ENCODE results near the gene JDP2. TPM values are rescaled to one million over a fixed set of nuclear protein-coding genes. Genes with fewer than 3 reads are reported as not detected.
A peak's percentile ranks its signal among the peaks of the same experiment; 100 is the strongest.

Gene JDP2
- total and polyA plus RNA-seq, 2 experiments from 2014 or later, result 12.5 to 22.0 TPM

DNA sequence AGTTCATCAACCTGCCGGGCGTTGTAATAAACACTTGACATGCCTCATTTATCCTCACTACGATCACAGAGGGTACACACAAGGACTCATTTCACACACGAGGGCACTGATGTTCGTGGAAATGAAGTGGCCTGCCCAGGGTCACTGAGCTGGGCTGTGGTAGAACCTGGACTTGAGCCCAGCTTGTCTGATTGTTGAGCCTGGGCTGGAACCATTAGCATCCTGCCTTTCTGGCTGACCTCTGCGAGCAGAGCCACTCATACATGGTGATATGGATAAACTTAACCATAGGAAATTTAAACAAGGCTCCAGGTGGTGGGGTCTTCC lies 16.6 kb upstream of the JDP2 start:
- Histone ChIP-seq H3K4me1 (ENCODE audit: low read depth) (peaks cover 15% of the 10 kb centered on the region), H3K27ac (peak overlapping the region; percentile 51), H3K36me3 (no peaks in the 10 kb centered on the region), H3K27me3 (no peaks in the 10 kb centered on the region), H3K4me3 (no peak overlapping the region), H3K9me3 (ENCODE audit: low read depth) (no peaks in the 10 kb centered on the region)
- TF ChIP-seq, protein P1, sequence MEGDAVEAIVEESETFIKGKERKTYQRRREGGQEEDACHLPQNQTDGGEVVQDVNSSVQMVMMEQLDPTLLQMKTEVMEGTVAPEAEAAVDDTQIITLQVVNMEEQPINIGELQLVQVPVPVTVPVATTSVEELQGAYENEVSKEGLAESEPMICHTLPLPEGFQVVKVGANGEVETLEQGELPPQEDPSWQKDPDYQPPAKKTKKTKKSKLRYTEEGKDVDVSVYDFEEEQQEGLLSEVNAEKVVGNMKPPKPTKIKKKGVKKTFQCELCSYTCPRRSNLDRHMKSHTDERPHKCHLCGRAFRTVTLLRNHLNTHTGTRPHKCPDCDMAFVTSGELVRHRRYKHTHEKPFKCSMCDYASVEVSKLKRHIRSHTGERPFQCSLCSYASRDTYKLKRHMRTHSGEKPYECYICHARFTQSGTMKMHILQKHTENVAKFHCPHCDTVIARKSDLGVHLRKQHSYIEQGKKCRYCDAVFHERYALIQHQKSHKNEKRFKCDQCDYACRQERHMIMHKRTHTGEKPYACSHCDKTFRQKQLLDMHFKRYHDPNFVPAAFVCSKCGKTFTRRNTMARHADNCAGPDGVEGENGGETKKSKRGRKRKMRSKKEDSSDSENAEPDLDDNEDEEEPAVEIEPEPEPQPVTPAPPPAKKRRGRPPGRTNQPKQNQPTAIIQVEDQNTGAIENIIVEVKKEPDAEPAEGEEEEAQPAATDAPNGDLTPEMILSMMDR (IDR thresholded peaks at IDR 0.05; ENCODE audit: low read depth, low read length), result no peak
- no peak for DNase-seq (ENCODE audit: low read depth in 1 of 2, low spot score in 1 of 2)

DNA sequence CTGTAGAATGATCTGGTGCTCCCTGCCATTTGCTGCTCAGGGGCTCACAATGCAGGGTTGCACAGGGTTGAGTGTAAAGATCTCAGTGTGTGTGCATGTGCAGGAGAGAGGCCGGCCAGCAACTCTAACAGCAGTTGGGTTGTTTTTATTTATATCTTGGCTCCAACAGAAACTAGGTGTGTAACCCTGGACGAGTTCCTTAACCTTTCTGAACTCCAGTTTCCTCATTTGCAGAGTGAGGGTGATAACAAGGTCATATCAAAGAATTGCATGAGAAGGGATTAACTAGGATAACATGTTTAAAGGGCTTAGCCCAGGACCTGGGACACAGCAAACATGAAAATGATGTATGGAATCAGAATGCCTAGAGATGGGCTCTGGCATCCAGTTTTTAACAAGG lies 14.8 kb upstream of the JDP2 start:
- Histone ChIP-seq H3K9me3 (ENCODE audit: low read depth) (no peaks in the 10 kb centered on the region), H3K4me3 (no peak overlapping the region), H3K36me3 (no peaks in the 10 kb centered on the region), H3K27me3 (no peaks in the 10 kb centered on the region), H3K4me1 (ENCODE audit: low read depth) (peaks cover 15% of the 10 kb centered on the region), H3K27ac (no peak overlapping the region)
- TF ChIP-seq, protein P1 (IDR thresholded peaks at IDR 0.05; ENCODE audit: low read depth, low read length), result no peak
- no peak for DNase-seq (ENCODE audit: low read depth in 1 of 2, low spot score in 1 of 2)

DNA sequence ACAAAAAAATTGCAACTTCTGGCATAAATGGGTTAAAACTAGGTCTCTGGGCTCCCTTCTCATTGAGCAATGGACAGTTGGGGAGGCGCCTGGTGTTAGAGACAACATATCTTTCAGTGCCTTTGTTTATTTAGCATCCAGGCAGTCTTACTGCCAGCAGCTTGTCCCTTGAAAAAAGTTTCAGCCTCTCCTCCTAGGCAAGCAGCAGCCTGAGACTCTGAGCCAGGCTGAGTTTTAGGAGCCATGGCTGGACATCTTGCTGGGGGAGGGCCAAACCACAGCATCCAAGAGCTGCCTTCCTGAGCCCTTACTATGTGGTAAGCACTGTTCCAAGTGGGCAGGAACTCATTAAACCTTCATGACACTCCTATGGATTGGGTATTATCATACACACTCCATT lies 10.1 kb upstream of the JDP2 start:
- Histone ChIP-seq H3K27me3 (no peaks in the 10 kb centered on the region), H3K27ac (no peak overlapping the region), H3K4me1 (ENCODE audit: low read depth) (peaks cover 17% of the 10 kb centered on the region), H3K9me3 (ENCODE audit: low read depth) (no peaks in the 10 kb centered on the region), H3K4me3 (no peak overlapping the region), H3K36me3 (no peaks in the 10 kb centered on the region)
- DNase-seq (ENCODE audit: low read depth in 1 of 2, low spot score in 1 of 2), result peak in 1 of 2 donors; percentile 89
- TF ChIP-seq, protein P1 (IDR thresholded peaks at IDR 0.05; ENCODE audit: low read depth, low read length), result no peak

DNA sequence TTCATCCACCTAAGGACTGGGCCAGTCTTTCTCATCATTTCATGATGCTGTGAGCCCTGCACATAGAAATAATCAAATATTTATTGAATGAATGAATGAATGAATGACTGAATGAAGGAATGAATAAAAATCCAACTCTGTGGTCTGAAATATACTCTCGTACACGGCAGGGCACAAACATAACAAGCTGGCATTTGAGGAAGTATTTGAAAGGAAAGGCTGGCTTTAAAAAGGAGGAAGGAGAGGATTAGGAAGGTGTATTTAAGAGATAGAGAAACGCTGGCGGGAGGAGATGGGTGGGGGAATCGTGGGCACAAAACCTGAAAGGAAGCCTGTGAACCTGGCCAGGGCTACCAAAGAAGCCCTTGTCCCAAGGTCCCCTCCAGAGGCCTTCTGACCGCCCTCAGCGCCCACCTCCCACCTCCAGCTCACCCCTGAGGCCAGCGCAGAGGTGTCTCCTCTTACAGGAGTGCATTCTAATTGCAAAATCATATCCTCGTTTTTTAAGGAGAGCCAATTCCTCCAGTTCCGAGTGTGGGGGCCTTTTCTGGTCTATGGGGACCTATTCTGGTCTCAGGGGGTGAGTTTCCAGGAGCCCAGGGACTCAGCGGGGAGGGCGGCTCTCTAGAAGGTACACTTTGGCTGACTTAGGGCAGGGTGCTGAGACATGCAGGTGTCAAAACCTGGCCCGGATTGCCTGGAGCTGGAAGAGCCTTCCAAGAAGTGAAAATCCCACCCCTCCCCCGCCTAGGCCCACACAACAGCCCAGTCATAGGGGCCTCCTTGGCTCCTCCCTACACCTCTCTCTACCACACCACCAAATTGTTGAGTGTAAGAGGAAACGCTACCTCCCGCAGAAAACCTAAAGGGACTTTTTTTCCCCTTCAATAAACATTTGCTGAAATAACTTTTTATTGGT lies 8.7 kb upstream of the JDP2 start:
- Histone ChIP-seq H3K4me3 (peak overlapping the region; percentile 11), H3K36me3 (no peaks in the 10 kb centered on the region), H3K9me3 (ENCODE audit: low read depth) (no peaks in the 10 kb centered on the region), H3K4me1 (ENCODE audit: low read depth) (peaks cover 17% of the 10 kb centered on the region), H3K27ac (no peak overlapping the region), H3K27me3 (no peaks in the 10 kb centered on the region)
- peak; percentile 49 to 71 for DNase-seq (ENCODE audit: low read depth in 1 of 2, low spot score in 1 of 2)
- TF ChIP-seq, protein P1 (IDR thresholded peaks at IDR 0.05; ENCODE audit: low read depth, low read length), result no peak

DNA sequence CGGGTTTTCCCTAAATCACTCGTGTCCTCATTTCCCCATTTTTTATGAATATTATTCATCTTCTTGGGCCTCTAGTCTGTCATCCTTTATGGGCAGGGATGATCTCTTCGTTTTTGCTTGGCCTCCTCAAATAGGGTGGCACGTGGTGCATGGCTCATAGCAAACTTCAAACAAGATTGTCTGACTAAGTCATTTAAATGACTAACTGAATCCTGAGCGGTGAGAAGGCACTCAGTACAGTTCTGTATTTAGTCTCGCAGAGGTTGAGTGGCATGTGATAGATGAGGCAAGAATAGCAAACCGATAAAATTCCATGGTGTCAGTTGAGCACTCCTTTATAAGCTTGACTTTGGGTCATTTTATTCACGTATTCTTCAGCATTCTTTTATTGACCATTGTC lies 5.7 kb upstream of the JDP2 start:
- no peak overlapping the region for H3K27ac ChIP-seq
- no peak overlapping the region for H3K4me3 ChIP-seq
- DNase-seq (ENCODE audit: low read depth in 1 of 2, low spot score in 1 of 2), result no peak
- H3K36me3 ChIP-seq, result no peaks in the 10 kb centered on the region
- H3K27me3 ChIP-seq, result no peaks in the 10 kb centered on the region
- H3K4me1 ChIP-seq (ENCODE audit: low read depth), result peaks cover 29% of the 10 kb centered on the region
- no peaks in the 10 kb centered on the region for H3K9me3 ChIP-seq (ENCODE audit: low read depth)
- TF ChIP-seq, protein P1 (IDR thresholded peaks at IDR 0.05; ENCODE audit: low read depth, low read length), result no peak
